ENCODE results near the gene AKAP13.

Gene AKAP13

GRCh38 chr15:85681386-85681785, 301.0 kb downstream of the AKAP13 start:
- H3K4me3 ChIP-seq (ENCODE audit: low read depth, low read length): no peak overlapping the region
- DNase-seq (ENCODE audit: low read depth): no peak
- no peak for TF ChIP-seq CTCF (IDR thresholded peaks at IDR 0.05; ENCODE audit: low read depth, low read length, missing control alignments)
- in situ Hi-C loops (cut with HindIII; ENCODE audit: low sequenced_read_pairs): no loop called here

GRCh38 chr15:85684174-85684710, 303.8 kb downstream of the AKAP13 start:
- DNase-seq (ENCODE audit: low read depth): no peak
- in situ Hi-C loops (cut with HindIII; ENCODE audit: low sequenced_read_pairs): no loop called here
- no peak overlapping the region for H3K4me3 ChIP-seq (ENCODE audit: low read depth, low read length)
- TF ChIP-seq CTCF (IDR thresholded peaks at IDR 0.05; ENCODE audit: low read depth, low read length, missing control alignments): no peak

GRCh38 chr15:85685356-85685755, 305.0 kb downstream of the AKAP13 start:
- no peak for TF ChIP-seq CTCF (IDR thresholded peaks at IDR 0.05; ENCODE audit: low read depth, low read length, missing control alignments)
- no peak overlapping the region for H3K4me3 ChIP-seq (ENCODE audit: low read depth, low read length)
- DNase-seq (ENCODE audit: low read depth): no peak
- in situ Hi-C loops (cut with HindIII; ENCODE audit: low sequenced_read_pairs): no loop called here

GRCh38 chr15:85687329-85687728, 306.9 kb downstream of the AKAP13 start:
- TF ChIP-seq CTCF (IDR thresholded peaks at IDR 0.05; ENCODE audit: low read depth, low read length, missing control alignments): no peak
- no peak overlapping the region for H3K4me3 ChIP-seq (ENCODE audit: low read depth, low read length)
- in situ Hi-C loops (cut with HindIII; ENCODE audit: low sequenced_read_pairs): no loop called here
- no peak for DNase-seq (ENCODE audit: low read depth)

- H3K4me3 ChIP-seq (ENCODE audit: low read depth, low read length): no peak overlapping the region
- in situ Hi-C loops (cut with HindIII; ENCODE audit: low sequenced_read_pairs): no loop called here
- TF ChIP-seq CTCF (IDR thresholded peaks at IDR 0.05; ENCODE audit: low read depth, low read length, missing control alignments): no peak
- no peak for DNase-seq (ENCODE audit: low read depth)
Measured at GRCh38 chr15:85688711-85689110, 308.3 kb downstream of the AKAP13 start.

GRCh38 chr15:85689729-85690128, 309.3 kb downstream of the AKAP13 start:
- DNase-seq (ENCODE audit: low read depth): no peak
- H3K4me3 ChIP-seq (ENCODE audit: low read depth, low read length): no peak overlapping the region
- in situ Hi-C loops (cut with HindIII; ENCODE audit: low sequenced_read_pairs): no loop called here
- no peak for TF ChIP-seq CTCF (IDR thresholded peaks at IDR 0.05; ENCODE audit: low read depth, low read length, missing control alignments)
